HepG2 (cell line): ENCODE measurements around the gene NOXO1. TPM values are rescaled to one million over a fixed set of nuclear protein-coding genes. Genes with fewer than 3 reads are reported as not detected.
A peak's percentile ranks its signal among the peaks of the same experiment; 100 is the strongest.

ENCODE experiments used
- KDM4B ChIP-seq: sonication (generic); formaldehyde crosslinking; IDR thresholded peaks from 2 replicates; pipeline ENCODE4 v1.4.0; 2020; ENCODE audit warnings: missing genetic modification reagents
- PITX1 ChIP-seq: sonication (generic); formaldehyde crosslinking; IDR thresholded peaks from 2 replicates; pipeline ENCODE4 v1.5.1; 2020; ENCODE audit warnings: mild to moderate bottlenecking, missing genetic modification reagents
- SIN3A ChIP-seq: IDR thresholded peaks from 2 replicates; pipeline ENCODE4 v1.6.1; 2011; ENCODE audit warnings: low read depth, mild to moderate bottlenecking, control low read depth, low read length, borderline replicate concordance
- TGIF2 ChIP-seq: IDR thresholded peaks from 2 replicates; pipeline ENCODE4 v1.6.1; 2016; ENCODE audit warnings: control low read depth, missing compliant biosample characterization
- ZFX ChIP-seq: sonication (generic); formaldehyde crosslinking; IDR thresholded peaks from 2 replicates; pipeline ENCODE4 v1.4.0; 2020; ENCODE audit warnings: mild to moderate bottlenecking, low read depth, missing genetic modification reagents, moderate library complexity
- ZNF232 ChIP-seq: sonication (generic); formaldehyde crosslinking; IDR thresholded peaks from 2 replicates; pipeline ENCODE4 v1.4.0; 2020; ENCODE audit warnings: missing genetic modification reagents, borderline replicate concordance
- polyA plus RNA-seq, 8 experiments: library from polyadenylated mRNA; depleted of rRNA in 3 of 8; stranded (reverse) in 7 of 8; unstranded in 1 of 8; fragments of >200 nt; fragmentation: Illumina TruSeq in 4 of 8; extraction: Trizol in 4 of 8; gene quantifications; 2 replicates each; pipeline versions ENCODE4 v1.2.1 to v1.2.3, GENCODE V29; 2011 to 2016; ENCODE audit warnings: low read depth in 4 of 8, missing spikeins in 1 of 8, mixed read lengths in 1 of 8; ENCODE audit not compliant: insufficient read depth in 1 of 8
- total RNA-seq, 5 experiments: library from RNA; depleted of rRNA; stranded (reverse); fragments of >200 nt; fragmentation: Illumina TruSeq; extraction: Trizol; gene quantifications; 2 replicates each; pipeline ENCODE4 v1.2.3, GENCODE V29; 2016; ENCODE audit warnings: low read depth in 1 of 5
- TF ChIP-seq, protein P1 (sequence below): sonication (generic); formaldehyde crosslinking; IDR thresholded peaks from 2 replicates; pipeline ENCODE4 v1.9.0; 2022; ENCODE audit warnings: missing genetic modification reagents, mild to moderate bottlenecking, borderline replicate concordance
- TF ChIP-seq, protein P2 (sequence below): sonication (generic); formaldehyde crosslinking; IDR thresholded peaks from 2 replicates; pipeline ENCODE4 v1.4.0; 2020; ENCODE audit warnings: mild to moderate bottlenecking, missing genetic modification reagents
- TF ChIP-seq, protein P3 (sequence below): sonication (generic); formaldehyde crosslinking; IDR thresholded peaks from 2 replicates; pipeline ENCODE4 v1.4.0; 2020; ENCODE audit warnings: missing genetic modification reagents, borderline replicate concordance
- TF ChIP-seq, protein P4 (sequence below): sonication (generic); formaldehyde crosslinking; IDR thresholded peaks from 2 replicates; pipeline ENCODE4 v1.5.0; 2020; ENCODE audit warnings: mild to moderate bottlenecking, missing genetic modification reagents, borderline replicate concordance

NOXO1 gene
- total and polyA plus RNA-seq, 2 of the 13 experiments (the other 11 are each of a cell fraction or from before 2014, with no cell fraction given) = 0.69 to 1.4 TPM

DNA sequence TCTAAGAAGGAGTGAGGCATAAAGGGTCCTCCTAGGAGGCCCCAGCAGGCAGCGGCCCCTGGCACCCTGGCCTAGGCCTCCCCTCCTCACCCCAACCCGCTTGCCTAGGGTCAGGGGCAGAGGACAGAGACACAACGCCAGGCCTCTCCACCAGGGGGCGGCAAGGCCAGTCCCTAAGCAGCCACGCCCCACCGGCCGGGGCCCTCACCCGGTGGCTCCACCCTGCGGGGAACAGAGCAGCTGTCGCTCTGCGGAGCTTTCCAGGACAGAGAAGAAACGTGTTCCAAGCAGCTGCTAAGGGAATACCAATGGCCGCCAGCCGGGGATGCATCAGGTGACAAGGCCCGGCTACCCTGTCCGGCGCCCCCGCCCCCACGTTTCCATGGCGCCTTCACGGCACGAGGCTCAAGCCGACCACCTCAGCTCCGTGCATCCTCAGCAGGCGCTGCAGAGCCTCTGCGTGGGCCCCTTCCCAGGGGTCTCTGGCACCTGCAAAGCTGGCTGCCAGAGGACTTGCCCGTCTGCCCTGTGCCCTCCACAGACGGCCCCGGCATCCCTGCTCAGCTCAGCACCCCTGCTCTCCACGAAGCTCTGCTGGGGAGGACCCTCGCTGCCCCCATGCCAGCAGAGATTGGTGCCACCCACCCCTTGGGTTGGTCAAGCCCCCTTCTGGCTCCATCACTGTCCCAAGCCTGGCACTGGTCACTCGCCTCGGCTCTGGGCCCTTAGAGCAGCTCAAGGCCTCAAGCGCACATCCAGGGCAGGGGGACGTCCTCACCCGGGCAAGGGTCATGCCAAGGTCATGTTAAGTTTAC lies 22.8 kb upstream of the NOXO1 start (continued):
- TF ChIP-seq, protein P1, sequence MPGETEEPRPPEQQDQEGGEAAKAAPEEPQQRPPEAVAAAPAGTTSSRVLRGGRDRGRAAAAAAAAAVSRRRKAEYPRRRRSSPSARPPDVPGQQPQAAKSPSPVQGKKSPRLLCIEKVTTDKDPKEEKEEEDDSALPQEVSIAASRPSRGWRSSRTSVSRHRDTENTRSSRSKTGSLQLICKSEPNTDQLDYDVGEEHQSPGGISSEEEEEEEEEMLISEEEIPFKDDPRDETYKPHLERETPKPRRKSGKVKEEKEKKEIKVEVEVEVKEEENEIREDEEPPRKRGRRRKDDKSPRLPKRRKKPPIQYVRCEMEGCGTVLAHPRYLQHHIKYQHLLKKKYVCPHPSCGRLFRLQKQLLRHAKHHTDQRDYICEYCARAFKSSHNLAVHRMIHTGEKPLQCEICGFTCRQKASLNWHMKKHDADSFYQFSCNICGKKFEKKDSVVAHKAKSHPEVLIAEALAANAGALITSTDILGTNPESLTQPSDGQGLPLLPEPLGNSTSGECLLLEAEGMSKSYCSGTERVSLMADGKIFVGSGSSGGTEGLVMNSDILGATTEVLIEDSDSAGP (CRISPR knock-in tag) = peak; percentile 75
- TF ChIP-seq SIN3A = peak; percentile 85; the same call in 1 of the 2 replicates
- TF ChIP-seq, protein P2, sequence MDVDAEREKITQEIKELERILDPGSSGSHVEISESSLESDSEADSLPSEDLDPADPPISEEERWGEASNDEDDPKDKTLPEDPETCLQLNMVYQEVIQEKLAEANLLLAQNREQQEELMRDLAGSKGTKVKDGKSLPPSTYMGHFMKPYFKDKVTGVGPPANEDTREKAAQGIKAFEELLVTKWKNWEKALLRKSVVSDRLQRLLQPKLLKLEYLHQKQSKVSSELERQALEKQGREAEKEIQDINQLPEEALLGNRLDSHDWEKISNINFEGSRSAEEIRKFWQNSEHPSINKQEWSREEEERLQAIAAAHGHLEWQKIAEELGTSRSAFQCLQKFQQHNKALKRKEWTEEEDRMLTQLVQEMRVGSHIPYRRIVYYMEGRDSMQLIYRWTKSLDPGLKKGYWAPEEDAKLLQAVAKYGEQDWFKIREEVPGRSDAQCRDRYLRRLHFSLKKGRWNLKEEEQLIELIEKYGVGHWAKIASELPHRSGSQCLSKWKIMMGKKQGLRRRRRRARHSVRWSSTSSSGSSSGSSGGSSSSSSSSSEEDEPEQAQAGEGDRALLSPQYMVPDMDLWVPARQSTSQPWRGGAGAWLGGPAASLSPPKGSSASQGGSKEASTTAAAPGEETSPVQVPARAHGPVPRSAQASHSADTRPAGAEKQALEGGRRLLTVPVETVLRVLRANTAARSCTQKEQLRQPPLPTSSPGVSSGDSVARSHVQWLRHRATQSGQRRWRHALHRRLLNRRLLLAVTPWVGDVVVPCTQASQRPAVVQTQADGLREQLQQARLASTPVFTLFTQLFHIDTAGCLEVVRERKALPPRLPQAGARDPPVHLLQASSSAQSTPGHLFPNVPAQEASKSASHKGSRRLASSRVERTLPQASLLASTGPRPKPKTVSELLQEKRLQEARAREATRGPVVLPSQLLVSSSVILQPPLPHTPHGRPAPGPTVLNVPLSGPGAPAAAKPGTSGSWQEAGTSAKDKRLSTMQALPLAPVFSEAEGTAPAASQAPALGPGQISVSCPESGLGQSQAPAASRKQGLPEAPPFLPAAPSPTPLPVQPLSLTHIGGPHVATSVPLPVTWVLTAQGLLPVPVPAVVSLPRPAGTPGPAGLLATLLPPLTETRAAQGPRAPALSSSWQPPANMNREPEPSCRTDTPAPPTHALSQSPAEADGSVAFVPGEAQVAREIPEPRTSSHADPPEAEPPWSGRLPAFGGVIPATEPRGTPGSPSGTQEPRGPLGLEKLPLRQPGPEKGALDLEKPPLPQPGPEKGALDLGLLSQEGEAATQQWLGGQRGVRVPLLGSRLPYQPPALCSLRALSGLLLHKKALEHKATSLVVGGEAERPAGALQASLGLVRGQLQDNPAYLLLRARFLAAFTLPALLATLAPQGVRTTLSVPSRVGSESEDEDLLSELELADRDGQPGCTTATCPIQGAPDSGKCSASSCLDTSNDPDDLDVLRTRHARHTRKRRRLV (CRISPR knock-in tag) = no peak
- TF ChIP-seq, protein P3, sequence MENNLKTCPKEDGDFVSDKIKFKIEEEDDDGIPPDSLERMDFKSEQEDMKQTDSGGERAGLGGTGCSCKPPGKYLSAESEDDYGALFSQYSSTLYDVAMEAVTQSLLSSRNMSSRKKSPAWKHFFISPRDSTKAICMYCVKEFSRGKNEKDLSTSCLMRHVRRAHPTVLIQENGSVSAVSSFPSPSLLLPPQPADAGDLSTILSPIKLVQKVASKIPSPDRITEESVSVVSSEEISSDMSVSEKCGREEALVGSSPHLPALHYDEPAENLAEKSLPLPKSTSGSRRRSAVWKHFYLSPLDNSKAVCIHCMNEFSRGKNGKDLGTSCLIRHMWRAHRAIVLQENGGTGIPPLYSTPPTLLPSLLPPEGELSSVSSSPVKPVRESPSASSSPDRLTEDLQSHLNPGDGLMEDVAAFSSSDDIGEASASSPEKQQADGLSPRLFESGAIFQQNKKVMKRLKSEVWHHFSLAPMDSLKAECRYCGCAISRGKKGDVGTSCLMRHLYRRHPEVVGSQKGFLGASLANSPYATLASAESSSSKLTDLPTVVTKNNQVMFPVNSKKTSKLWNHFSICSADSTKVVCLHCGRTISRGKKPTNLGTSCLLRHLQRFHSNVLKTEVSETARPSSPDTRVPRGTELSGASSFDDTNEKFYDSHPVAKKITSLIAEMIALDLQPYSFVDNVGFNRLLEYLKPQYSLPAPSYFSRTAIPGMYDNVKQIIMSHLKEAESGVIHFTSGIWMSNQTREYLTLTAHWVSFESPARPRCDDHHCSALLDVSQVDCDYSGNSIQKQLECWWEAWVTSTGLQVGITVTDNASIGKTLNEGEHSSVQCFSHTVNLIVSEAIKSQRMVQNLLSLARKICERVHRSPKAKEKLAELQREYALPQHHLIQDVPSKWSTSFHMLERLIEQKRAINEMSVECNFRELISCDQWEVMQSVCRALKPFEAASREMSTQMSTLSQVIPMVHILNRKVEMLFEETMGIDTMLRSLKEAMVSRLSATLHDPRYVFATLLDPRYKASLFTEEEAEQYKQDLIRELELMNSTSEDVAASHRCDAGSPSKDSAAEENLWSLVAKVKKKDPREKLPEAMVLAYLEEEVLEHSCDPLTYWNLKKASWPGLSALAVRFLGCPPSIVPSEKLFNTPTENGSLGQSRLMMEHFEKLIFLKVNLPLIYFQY (CRISPR knock-in tag) = 0 out of 2 replicates have a peak, but pooled peaks have one; percentile 25
- peak; percentile 83 for TF ChIP-seq ZFX (CRISPR knock-in tag)
- TF ChIP-seq KDM4B (CRISPR knock-in tag) = peak; percentile 68; the same call in 1 of the 2 replicates
- TF ChIP-seq, protein P4, sequence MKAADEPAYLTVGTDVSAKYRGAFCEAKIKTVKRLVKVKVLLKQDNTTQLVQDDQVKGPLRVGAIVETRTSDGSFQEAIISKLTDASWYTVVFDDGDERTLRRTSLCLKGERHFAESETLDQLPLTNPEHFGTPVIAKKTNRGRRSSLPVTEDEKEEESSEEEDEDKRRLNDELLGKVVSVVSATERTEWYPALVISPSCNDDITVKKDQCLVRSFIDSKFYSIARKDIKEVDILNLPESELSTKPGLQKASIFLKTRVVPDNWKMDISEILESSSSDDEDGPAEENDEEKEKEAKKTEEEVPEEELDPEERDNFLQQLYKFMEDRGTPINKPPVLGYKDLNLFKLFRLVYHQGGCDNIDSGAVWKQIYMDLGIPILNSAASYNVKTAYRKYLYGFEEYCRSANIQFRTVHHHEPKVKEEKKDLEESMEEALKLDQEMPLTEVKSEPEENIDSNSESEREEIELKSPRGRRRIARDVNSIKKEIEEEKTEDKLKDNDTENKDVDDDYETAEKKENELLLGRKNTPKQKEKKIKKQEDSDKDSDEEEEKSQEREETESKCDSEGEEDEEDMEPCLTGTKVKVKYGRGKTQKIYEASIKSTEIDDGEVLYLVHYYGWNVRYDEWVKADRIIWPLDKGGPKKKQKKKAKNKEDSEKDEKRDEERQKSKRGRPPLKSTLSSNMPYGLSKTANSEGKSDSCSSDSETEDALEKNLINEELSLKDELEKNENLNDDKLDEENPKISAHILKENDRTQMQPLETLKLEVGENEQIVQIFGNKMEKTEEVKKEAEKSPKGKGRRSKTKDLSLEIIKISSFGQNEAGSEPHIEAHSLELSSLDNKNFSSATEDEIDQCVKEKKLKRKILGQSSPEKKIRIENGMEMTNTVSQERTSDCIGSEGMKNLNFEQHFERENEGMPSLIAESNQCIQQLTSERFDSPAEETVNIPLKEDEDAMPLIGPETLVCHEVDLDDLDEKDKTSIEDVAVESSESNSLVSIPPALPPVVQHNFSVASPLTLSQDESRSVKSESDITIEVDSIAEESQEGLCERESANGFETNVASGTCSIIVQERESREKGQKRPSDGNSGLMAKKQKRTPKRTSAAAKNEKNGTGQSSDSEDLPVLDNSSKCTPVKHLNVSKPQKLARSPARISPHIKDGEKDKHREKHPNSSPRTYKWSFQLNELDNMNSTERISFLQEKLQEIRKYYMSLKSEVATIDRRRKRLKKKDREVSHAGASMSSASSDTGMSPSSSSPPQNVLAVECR = peak; percentile 80
- TF ChIP-seq ZNF232 (CRISPR knock-in tag) = peak; percentile 20; the same call in 1 of the 2 replicates
- peak; percentile 40; the same call in 1 of the 2 replicates for TF ChIP-seq PITX1 (CRISPR knock-in tag)
- TF ChIP-seq TGIF2 (CRISPR knock-in tag) = peak; percentile 51
